HepG2 (cell line): Measurements from ENCODE around the gene SIX4. TPM values are rescaled to one million over a fixed set of nuclear protein-coding genes. Genes with fewer than 3 reads are reported as not detected.

ENCODE experiments used
- CREM ChIP-seq, 2 experiments: sonication (generic) in 1 of 2; formaldehyde crosslinking in 1 of 2; IDR thresholded peaks; 2 replicates each; pipeline versions ENCODE4 v1.4.0 to v1.6.1; 2016 to 2020; ENCODE audit warnings: antibody characterized with exemption in 1 of 2, mild to moderate bottlenecking in 1 of 2, missing genetic modification reagents in 1 of 2
- ELF3 ChIP-seq: IDR thresholded peaks from 2 replicates; pipeline ENCODE4 v1.6.1; 2016; ENCODE audit warnings: missing genetic modification reagents, missing compliant biosample characterization
- GATAD2A ChIP-seq: IDR thresholded peaks from 2 replicates; pipeline ENCODE4 v1.6.1; 2016
- HMG20A ChIP-seq: IDR thresholded peaks from 2 replicates; pipeline ENCODE4 v1.6.1; 2016; ENCODE audit warnings: borderline replicate concordance
- HNF4A ChIP-seq: sonication (generic); formaldehyde crosslinking; IDR thresholded peaks from 2 replicates; pipeline ENCODE4 v1.4.0; 2020; ENCODE audit warnings: missing genetic modification reagents
- KDM6A ChIP-seq: IDR thresholded peaks from 2 replicates; pipeline ENCODE4 v1.6.1; 2016; ENCODE audit warnings: low read depth
- NR2C2 ChIP-seq: sonication (generic); formaldehyde crosslinking; IDR thresholded peaks from 2 replicates; pipeline ENCODE4 v1.4.0; 2020; ENCODE audit warnings: missing genetic modification reagents, mild to moderate bottlenecking, moderate library complexity, borderline replicate concordance
- PAWR ChIP-seq: sonication (generic); formaldehyde crosslinking; IDR thresholded peaks from 2 replicates; pipeline ENCODE4 v1.4.0; 2020; ENCODE audit warnings: missing genetic modification reagents, mild to moderate bottlenecking, borderline replicate concordance
- SMARCC2 ChIP-seq: fragments of 450-650 bp; IDR thresholded peaks from 2 replicates; pipeline ENCODE4 v1.6.1; 2017; ENCODE audit warnings: antibody characterized with exemption, mild to moderate bottlenecking
- ZFP36L1 ChIP-seq: sonication (generic); formaldehyde crosslinking; IDR thresholded peaks from 2 replicates; pipeline ENCODE4 v1.8.0; 2022; ENCODE audit warnings: mild to moderate bottlenecking, missing genetic modification reagents, moderate library complexity
- ZNF264 ChIP-seq: sonication (generic); formaldehyde crosslinking; IDR thresholded peaks from 2 replicates; pipeline ENCODE4 v1.4.0; 2020; ENCODE audit warnings: missing genetic modification reagents
- ZNF451 ChIP-seq: sonication (generic); formaldehyde crosslinking; IDR thresholded peaks from 2 replicates; pipeline ENCODE4 v1.5.0; 2020; ENCODE audit warnings: mild to moderate bottlenecking, missing genetic modification reagents
- ZNF543 ChIP-seq: sonication (generic); formaldehyde crosslinking; IDR thresholded peaks from 2 replicates; pipeline ENCODE4 v1.4.0; 2020; ENCODE audit warnings: mild to moderate bottlenecking, missing genetic modification reagents
- ZNF709 ChIP-seq: sonication (generic); formaldehyde crosslinking; IDR thresholded peaks from 2 replicates; pipeline ENCODE4 v1.5.0; 2020; ENCODE audit warnings: mild to moderate bottlenecking, missing genetic modification reagents
- ZNF839 ChIP-seq: sonication (generic); formaldehyde crosslinking; IDR thresholded peaks from 2 replicates; pipeline ENCODE4 v1.4.0; 2020; ENCODE audit warnings: missing genetic modification reagents, mild to moderate bottlenecking, borderline replicate concordance
- ZNF878 ChIP-seq: sonication (generic); formaldehyde crosslinking; IDR thresholded peaks from 2 replicates; pipeline ENCODE4 v1.8.1; 2023; ENCODE audit warnings: mild to moderate bottlenecking, missing genetic modification reagents, moderate library complexity
- polyA plus RNA-seq, 8 experiments: library from polyadenylated mRNA; depleted of rRNA in 3 of 8; stranded (reverse) in 7 of 8; unstranded in 1 of 8; fragments of >200 nt; fragmentation: Illumina TruSeq in 4 of 8; extraction: Trizol in 4 of 8; gene quantifications; 2 replicates each; pipeline versions ENCODE4 v1.2.1 to v1.2.3, GENCODE V29; 2011 to 2016; ENCODE audit warnings: low read depth in 4 of 8, missing spikeins in 1 of 8, mixed read lengths in 1 of 8; ENCODE audit not compliant: insufficient read depth in 1 of 8
- total RNA-seq, 5 experiments: library from RNA; depleted of rRNA; stranded (reverse); fragments of >200 nt; fragmentation: Illumina TruSeq; extraction: Trizol; gene quantifications; 2 replicates each; pipeline ENCODE4 v1.2.3, GENCODE V29; 2016; ENCODE audit warnings: low read depth in 1 of 5
- TF ChIP-seq, protein P1 (sequence below): sonication (generic); formaldehyde crosslinking; IDR thresholded peaks from 2 replicates; pipeline ENCODE4 v1.4.0; 2020; ENCODE audit warnings: missing genetic modification reagents
- TF ChIP-seq, protein P2 (sequence below): sonication (generic); formaldehyde crosslinking; IDR thresholded peaks from 2 replicates; pipeline ENCODE4 v1.8.0; 2022; ENCODE audit warnings: missing genetic modification reagents, low read depth, mild to moderate bottlenecking, borderline replicate concordance
- TF ChIP-seq, protein P3 (sequence below): sonication (generic); formaldehyde crosslinking; IDR thresholded peaks from 2 replicates; pipeline ENCODE4 v1.5.1; 2020; ENCODE audit warnings: missing genetic modification reagents, mild to moderate bottlenecking, borderline replicate concordance
- TF ChIP-seq, protein P4 (sequence below): sonication (generic); formaldehyde crosslinking; IDR thresholded peaks from 2 replicates; pipeline ENCODE4 v1.4.0; 2020; ENCODE audit warnings: mild to moderate bottlenecking, missing genetic modification reagents

Gene SIX4
- total and polyA plus RNA-seq, 2 of the 13 experiments (the other 11 are each of a cell fraction or from before 2014, with no cell fraction given): 5.0 to 6.0 TPM

- TF ChIP-seq, protein P1, sequence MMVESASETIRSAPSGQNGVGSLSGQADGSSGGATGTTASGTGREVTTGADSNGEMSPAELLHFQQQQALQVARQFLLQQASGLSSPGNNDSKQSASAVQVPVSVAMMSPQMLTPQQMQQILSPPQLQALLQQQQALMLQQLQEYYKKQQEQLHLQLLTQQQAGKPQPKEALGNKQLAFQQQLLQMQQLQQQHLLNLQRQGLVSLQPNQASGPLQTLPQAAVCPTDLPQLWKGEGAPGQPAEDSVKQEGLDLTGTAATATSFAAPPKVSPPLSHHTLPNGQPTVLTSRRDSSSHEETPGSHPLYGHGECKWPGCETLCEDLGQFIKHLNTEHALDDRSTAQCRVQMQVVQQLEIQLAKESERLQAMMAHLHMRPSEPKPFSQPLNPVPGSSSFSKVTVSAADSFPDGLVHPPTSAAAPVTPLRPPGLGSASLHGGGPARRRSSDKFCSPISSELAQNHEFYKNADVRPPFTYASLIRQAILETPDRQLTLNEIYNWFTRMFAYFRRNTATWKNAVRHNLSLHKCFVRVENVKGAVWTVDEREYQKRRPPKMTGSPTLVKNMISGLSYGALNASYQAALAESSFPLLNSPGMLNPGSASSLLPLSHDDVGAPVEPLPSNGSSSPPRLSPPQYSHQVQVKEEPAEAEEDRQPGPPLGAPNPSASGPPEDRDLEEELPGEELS (CRISPR knock-in tag): peak; percentile 68
- TF ChIP-seq ZNF264 (CRISPR knock-in tag) (no peak), ELF3 (peak; percentile 99), HMG20A (CRISPR knock-in tag) (peak; percentile 81; the same call in 1 of the 2 replicates), PAWR (CRISPR knock-in tag) (no peak), SMARCC2 (no peak), ZNF709 (no peak), ZNF451 (CRISPR knock-in tag) (no peak), GATAD2A (CRISPR knock-in tag) (peak; percentile 63), NR2C2 (CRISPR knock-in tag) (peak; percentile 74), CREM (IDR thresholded peaks at IDR 0.05) (peak; percentile 48; the same call in 1 of the 2 replicates), CREM (CRISPR knock-in tag; IDR thresholded peaks at IDR 0.05) (no peak), ZNF878 (CRISPR knock-in tag) (no peak), ZFP36L1 (CRISPR knock-in tag) (no peak), KDM6A (peak; percentile 81), HNF4A (CRISPR knock-in tag) (peak; percentile 88), ZNF839 (CRISPR knock-in tag) (no peak), ZNF543 (CRISPR knock-in tag) (no peak)
- TF ChIP-seq, protein P2, sequence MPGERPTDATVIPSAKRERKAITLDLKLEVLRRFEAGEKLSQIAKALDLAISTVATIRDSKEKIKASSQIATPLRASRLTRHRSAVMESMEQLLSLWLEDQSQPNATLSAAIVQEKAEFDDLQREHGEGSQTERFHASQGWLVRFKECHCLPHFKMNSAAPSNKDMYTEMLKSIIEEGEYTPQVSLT (CRISPR knock-in tag): no peak
- TF ChIP-seq, protein P3, sequence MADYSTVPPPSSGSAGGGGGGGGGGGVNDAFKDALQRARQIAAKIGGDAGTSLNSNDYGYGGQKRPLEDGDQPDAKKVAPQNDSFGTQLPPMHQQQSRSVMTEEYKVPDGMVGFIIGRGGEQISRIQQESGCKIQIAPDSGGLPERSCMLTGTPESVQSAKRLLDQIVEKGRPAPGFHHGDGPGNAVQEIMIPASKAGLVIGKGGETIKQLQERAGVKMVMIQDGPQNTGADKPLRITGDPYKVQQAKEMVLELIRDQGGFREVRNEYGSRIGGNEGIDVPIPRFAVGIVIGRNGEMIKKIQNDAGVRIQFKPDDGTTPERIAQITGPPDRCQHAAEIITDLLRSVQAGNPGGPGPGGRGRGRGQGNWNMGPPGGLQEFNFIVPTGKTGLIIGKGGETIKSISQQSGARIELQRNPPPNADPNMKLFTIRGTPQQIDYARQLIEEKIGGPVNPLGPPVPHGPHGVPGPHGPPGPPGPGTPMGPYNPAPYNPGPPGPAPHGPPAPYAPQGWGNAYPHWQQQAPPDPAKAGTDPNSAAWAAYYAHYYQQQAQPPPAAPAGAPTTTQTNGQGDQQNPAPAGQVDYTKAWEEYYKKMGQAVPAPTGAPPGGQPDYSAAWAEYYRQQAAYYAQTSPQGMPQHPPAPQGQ (CRISPR knock-in tag): no peak
- TF ChIP-seq, protein P4, sequence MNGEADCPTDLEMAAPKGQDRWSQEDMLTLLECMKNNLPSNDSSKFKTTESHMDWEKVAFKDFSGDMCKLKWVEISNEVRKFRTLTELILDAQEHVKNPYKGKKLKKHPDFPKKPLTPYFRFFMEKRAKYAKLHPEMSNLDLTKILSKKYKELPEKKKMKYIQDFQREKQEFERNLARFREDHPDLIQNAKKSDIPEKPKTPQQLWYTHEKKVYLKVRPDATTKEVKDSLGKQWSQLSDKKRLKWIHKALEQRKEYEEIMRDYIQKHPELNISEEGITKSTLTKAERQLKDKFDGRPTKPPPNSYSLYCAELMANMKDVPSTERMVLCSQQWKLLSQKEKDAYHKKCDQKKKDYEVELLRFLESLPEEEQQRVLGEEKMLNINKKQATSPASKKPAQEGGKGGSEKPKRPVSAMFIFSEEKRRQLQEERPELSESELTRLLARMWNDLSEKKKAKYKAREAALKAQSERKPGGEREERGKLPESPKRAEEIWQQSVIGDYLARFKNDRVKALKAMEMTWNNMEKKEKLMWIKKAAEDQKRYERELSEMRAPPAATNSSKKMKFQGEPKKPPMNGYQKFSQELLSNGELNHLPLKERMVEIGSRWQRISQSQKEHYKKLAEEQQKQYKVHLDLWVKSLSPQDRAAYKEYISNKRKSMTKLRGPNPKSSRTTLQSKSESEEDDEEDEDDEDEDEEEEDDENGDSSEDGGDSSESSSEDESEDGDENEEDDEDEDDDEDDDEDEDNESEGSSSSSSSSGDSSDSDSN (CRISPR knock-in tag): no peak
Measured at GRCh38 chr14:60691383-60692113, 32.6 kb downstream of the SIX4 start (continued).
